IPS DF 6.9 (cell line): Measurements from ENCODE around the gene NCOR1.

Experiments
- DNase-seq: peaks from one replicate; pipeline ENCODE4 v3.0.0-alpha.2; 2013; ENCODE audit warnings: low read depth, low spot score
- H3K27ac ChIP-seq: one replicate; pipeline ENCODE4 v1.5.1; 2013; ENCODE audit warnings: low read length, control low read depth
- H3K27me3 ChIP-seq: 2 replicates; pipeline ENCODE4 v1.6.1; 2013; ENCODE audit warnings: mild to moderate bottlenecking, low read length; ENCODE audit not compliant: control insufficient read depth, insufficient read depth
- H3K36me3 ChIP-seq: 2 replicates; pipeline ENCODE4 v1.6.1; 2013; ENCODE audit warnings: low read length; ENCODE audit not compliant: control insufficient read depth, insufficient read depth
- H3K4me1 ChIP-seq: 2 replicates; pipeline ENCODE4 v1.6.1; 2013; ENCODE audit warnings: low read length; ENCODE audit not compliant: control insufficient read depth, insufficient read depth
- H3K4me3 ChIP-seq: 2 replicates; pipeline ENCODE4 v1.5.1; 2013; ENCODE audit warnings: mild to moderate bottlenecking, low read length
- H3K9me3 ChIP-seq: 2 replicates; pipeline ENCODE4 v1.6.1; 2013; ENCODE audit warnings: low read length, inconsistent platforms; ENCODE audit not compliant: control insufficient read depth, insufficient read depth
- WGBS: extraction: QIAGEN DNeasy Blood & Tissue Kit; methylation state at CpG from one replicate; pipeline ENCODE4 v1.1.7; 2013; ENCODE audit warnings: mixed read lengths, missing lambda C conversion rate; ENCODE audit not compliant: insufficient read length, insufficient coverage; 5-methylcytosine and 5-hydroxymethylcytosine counted together

The NCOR1 gene

GRCh38 chr17:15981646-15982580, 233.4 kb downstream of the NCOR1 start:
- Histone ChIP-seq H3K4me3 (no peak overlapping the region), H3K27ac (no peak overlapping the region), H3K4me1 (no peaks in the 10 kb centered on the region), H3K9me3 (no peaks in the 10 kb centered on the region), H3K27me3 (peaks cover 2% of the 10 kb centered on the region; the same call in 1 of the 2 replicates), H3K36me3 (peaks cover 13% of the 10 kb centered on the region; the same call in 1 of the 2 replicates)
- DNase-seq, result no peak
- WGBS, result no CpG with 5 or more reads among the region's 5 CpGs

- no peak for DNase-seq
- Histone ChIP-seq H3K9me3 (no peaks in the 10 kb centered on the region), H3K4me3 (no peak overlapping the region), H3K27me3 (peaks cover 2% of the 10 kb centered on the region; the same call in 1 of the 2 replicates), H3K4me1 (no peaks in the 10 kb centered on the region), H3K36me3 (peaks cover 15% of the 10 kb centered on the region; the same call in 1 of the 2 replicates), H3K27ac (no peak overlapping the region)
- WGBS, result no CpG with 5 or more reads among the region's 2 CpGs
Observed at GRCh38 chr17:15981208-15981607, 234.1 kb downstream of the NCOR1 start.
